ENCODE data around the gene TSC1.
A peak's percentile ranks its signal among the peaks of the same experiment; 100 is the strongest.
"Not testable (repeated sequence)": the region's sequence is repeated elsewhere in the genome, so short reads cannot be mapped to it uniquely, and the experiment has no call there.

TSC1 gene

GRCh38 chr9:132944294-132945185 is at the start of gene TSC1:
Gene TSC1, minus strand, starts transcription at chr9:132944616. Its CDS starts 15,744 bp downstream, at chr9:132928872.
- Mint-ChIP-seq H3K27me3 (no peaks in the 10 kb centered on the region), H3K4me3 (peak within 1 kb of the TSS; percentile 92 to 99), H3K36me3 (no peaks in the 10 kb centered on the region), H3K27ac (peak within 1 kb of the TSS; percentile 100), H3K4me1 (peaks cover 16 to 40% of the 10 kb centered on the region in 2 donors), H3K9me3 (no peaks in the 10 kb centered on the region)
- DNase-seq (peak; percentile 93), ATAC-seq (replicated peaks) (peak; percentile 92 to 93)

GRCh38 chr9:132993511-132993939 is 49.1 kb upstream of the TSC1 start:
- Mint-ChIP-seq H3K27me3 (peaks cover 32 to 43% of the 10 kb centered on the region in 2 donors), H3K27ac (no peak overlapping the region), H3K9me3 (no peaks in the 10 kb centered on the region), H3K4me1 (peaks cover 13% of the 10 kb centered on the region in 2 donors), H3K4me3 (no peak overlapping the region), H3K36me3 (no peaks in the 10 kb centered on the region)
- no peak for DNase-seq
- ATAC-seq (replicated peaks): no peak

GRCh38 chr9:132991351-132992300 is 47.2 kb upstream of the TSC1 start:
- ATAC-seq (replicated peaks) (no peak), DNase-seq (no peak)
- Mint-ChIP-seq H3K36me3 (no peaks in the 10 kb centered on the region), H3K9me3 (no peaks in the 10 kb centered on the region), H3K27ac (no peak overlapping the region), H3K4me3 (no peak overlapping the region), H3K4me1 (peaks cover 13% of the 10 kb centered on the region in 2 donors), H3K27me3 (peaks cover 42 to 56% of the 10 kb centered on the region in 2 donors)

GRCh38 chr9:132990781-132991180 is 46.4 kb upstream of the TSC1 start:
- ATAC-seq (replicated peaks) (no peak), DNase-seq (no peak)
- H3K4me3 Mint-ChIP-seq: no peak overlapping the region
- no peaks in the 10 kb centered on the region for H3K9me3 Mint-ChIP-seq
- no peaks in the 10 kb centered on the region for H3K36me3 Mint-ChIP-seq
- H3K4me1 Mint-ChIP-seq: peaks cover 13% of the 10 kb centered on the region in 2 donors
- peaks cover 50 to 59% of the 10 kb centered on the region in 2 donors for H3K27me3 Mint-ChIP-seq
- no peak overlapping the region for H3K27ac Mint-ChIP-seq

- Mint-ChIP-seq H3K27me3 (peaks cover 51 to 61% of the 10 kb centered on the region in 2 donors), H3K4me1 (peaks cover 13% of the 10 kb centered on the region in 2 donors)
- not testable (repeated sequence) for H3K27ac Mint-ChIP-seq, H3K9me3 Mint-ChIP-seq, H3K36me3 Mint-ChIP-seq, DNase-seq, H3K4me3 Mint-ChIP-seq
- ATAC-seq (replicated peaks): peak; percentile 43 to 51
Measured at GRCh38 chr9:132989998-132990557, 45.7 kb upstream of the TSC1 start.

GRCh38 chr9:132989414-132989996 is 45.1 kb upstream of the TSC1 start:
- H3K27me3 Mint-ChIP-seq: peaks cover 51 to 58% of the 10 kb centered on the region in 2 donors
- no peaks in the 10 kb centered on the region for H3K36me3 Mint-ChIP-seq
- ATAC-seq (replicated peaks): peak in 1 of 2 donors; percentile 23
- no peaks in the 10 kb centered on the region for H3K9me3 Mint-ChIP-seq
- no peak for DNase-seq
- peaks cover 10% of the 10 kb centered on the region in 2 donors for H3K4me1 Mint-ChIP-seq
- no peak overlapping the region for H3K4me3 Mint-ChIP-seq
- no peak overlapping the region for H3K27ac Mint-ChIP-seq

- no peak for ATAC-seq (replicated peaks)
- Mint-ChIP-seq H3K27ac (no peak overlapping the region), H3K4me1 (peaks cover 6% of the 10 kb centered on the region in 2 donors), H3K27me3 (peaks cover 51 to 53% of the 10 kb centered on the region in 2 donors), H3K4me3 (no peak overlapping the region), H3K36me3 (no peaks in the 10 kb centered on the region), H3K9me3 (no peaks in the 10 kb centered on the region)
- no peak for DNase-seq
Measured at GRCh38 chr9:132989014-132989310, 44.5 kb upstream of the TSC1 start.

GRCh38 chr9:132988244-132989013 is 44.0 kb upstream of the TSC1 start:
- no peaks in the 10 kb centered on the region for H3K9me3 Mint-ChIP-seq
- peaks cover 6 to 7% of the 10 kb centered on the region in 2 donors for H3K4me1 Mint-ChIP-seq
- H3K36me3 Mint-ChIP-seq: no peaks in the 10 kb centered on the region
- peaks cover 53 to 54% of the 10 kb centered on the region in 2 donors for H3K27me3 Mint-ChIP-seq
- no peak for DNase-seq
- no peak overlapping the region for H3K27ac Mint-ChIP-seq
- ATAC-seq (replicated peaks): no peak
- H3K4me3 Mint-ChIP-seq: no peak overlapping the region

GRCh38 chr9:132986640-132987620 is 42.5 kb upstream of the TSC1 start:
- no peak for DNase-seq
- Mint-ChIP-seq H3K27ac (no peak overlapping the region), H3K27me3 (peaks cover 53 to 58% of the 10 kb centered on the region in 2 donors), H3K4me1 (peaks cover 12 to 16% of the 10 kb centered on the region in 2 donors), H3K4me3 (no peak overlapping the region), H3K9me3 (no peaks in the 10 kb centered on the region), H3K36me3 (no peaks in the 10 kb centered on the region)
- no peak for ATAC-seq (replicated peaks)

GRCh38 chr9:132986114-132986513 is 41.7 kb upstream of the TSC1 start:
- H3K36me3 Mint-ChIP-seq: no peaks in the 10 kb centered on the region
- H3K4me1 Mint-ChIP-seq: peaks cover 8 to 13% of the 10 kb centered on the region in 2 donors
- H3K27me3 Mint-ChIP-seq: peaks cover 56 to 60% of the 10 kb centered on the region in 2 donors
- no peaks in the 10 kb centered on the region for H3K9me3 Mint-ChIP-seq
- ATAC-seq (replicated peaks) (no peak), DNase-seq (no peak)
- H3K27ac Mint-ChIP-seq: no peak overlapping the region
- H3K4me3 Mint-ChIP-seq: no peak overlapping the region

GRCh38 chr9:132985489-132985888 is 41.1 kb upstream of the TSC1 start:
- peaks cover 8 to 13% of the 10 kb centered on the region in 2 donors for H3K4me1 Mint-ChIP-seq
- H3K27me3 Mint-ChIP-seq: peaks cover 62 to 66% of the 10 kb centered on the region in 2 donors
- H3K36me3 Mint-ChIP-seq: no peaks in the 10 kb centered on the region
- no peak overlapping the region for H3K27ac Mint-ChIP-seq
- no peak overlapping the region for H3K4me3 Mint-ChIP-seq
- ATAC-seq (replicated peaks) (no peak), DNase-seq (no peak)
- H3K9me3 Mint-ChIP-seq: no peaks in the 10 kb centered on the region

GRCh38 chr9:132985071-132985350 is 40.6 kb upstream of the TSC1 start:
- ATAC-seq (replicated peaks) (no peak), DNase-seq (no peak)
- H3K27me3 Mint-ChIP-seq: peaks cover 60 to 67% of the 10 kb centered on the region in 2 donors
- H3K27ac Mint-ChIP-seq: no peak overlapping the region
- no peaks in the 10 kb centered on the region for H3K36me3 Mint-ChIP-seq
- peaks cover 8 to 13% of the 10 kb centered on the region in 2 donors for H3K4me1 Mint-ChIP-seq
- H3K9me3 Mint-ChIP-seq: no peaks in the 10 kb centered on the region
- H3K4me3 Mint-ChIP-seq: no peak overlapping the region

Data from stimulated activated naive B cell treated with anti-CD40 and anti-IgM and Interleukin-4, amounts not matched to agents 10 μg/mL and 1 μg/mL and 100 μg/mL, for 72 hours (primary cell).